PFSK-1 (cell line): ENCODE data around the gene ZFYVE1.

Source experiments
- FOXP2 ChIP-seq: optimal IDR thresholded peaks from 2 replicates; pipeline ENCODE3; 2011; ENCODE audit warnings: borderline replicate concordance, control low read depth, inconsistent platforms; ENCODE audit not compliant: insufficient read depth; ENCODE audit errors: extremely low read length, extremely low read depth
- POLR2AphosphoS5 ChIP-seq: IDR thresholded peaks from 2 replicates; pipeline ENCODE4 v1.6.1; 2012; ENCODE audit warnings: low read depth, mild to moderate bottlenecking, control low read depth, low read length, moderate library complexity
- REST ChIP-seq, 2 experiments: IDR thresholded peaks; 2 replicates each; pipeline versions ENCODE4 v1.6.1 to v1.8.0; 2011 to 2012; ENCODE audit warnings: low read depth in 2 of 2, low read length in 2 of 2, control low read depth in 1 of 2, inconsistent platforms in 1 of 2, mild to moderate bottlenecking in 1 of 2, moderate library complexity in 1 of 2; ENCODE audit not compliant: insufficient read depth in 1 of 2
- SIN3A ChIP-seq: IDR thresholded peaks from 2 replicates; pipeline ENCODE4 v1.6.1; 2012; ENCODE audit warnings: mild to moderate bottlenecking, low read length, moderate library complexity, borderline replicate concordance; ENCODE audit not compliant: insufficient read depth
- TAF1 ChIP-seq: IDR thresholded peaks from 2 replicates; pipeline ENCODE4 v1.6.1; 2012; ENCODE audit warnings: low read length, control low read depth, borderline replicate concordance; ENCODE audit not compliant: insufficient read depth

The ZFYVE1 gene

GRCh38 chr14:72926292-72927028 lies 100.4 kb downstream of the ZFYVE1 start, which contains the start of gene DCAF4:
TSS of gene DCAF4 (plus strand) at chr14:72926464. CDS start at chr14:72937979, 11,515 bp downstream.
- TF ChIP-seq SIN3A: peak; percentile 84; the same call in 1 of the 2 replicates
- TF ChIP-seq REST (IDR thresholded peaks at IDR 0.05; ENCODE audit: insufficient read depth in 1 of 2, low read depth in 2 of 2, low read length in 2 of 2): no peak
- TF ChIP-seq FOXP2: no peak

GRCh38 chr14:72925815-72926291 lies 101.1 kb downstream of the ZFYVE1 start:
- TF ChIP-seq FOXP2: no peak

- no peak for TF ChIP-seq FOXP2
- TF ChIP-seq SIN3A: no peak
- no peak for TF ChIP-seq TAF1
- no peak for TF ChIP-seq REST (IDR thresholded peaks at IDR 0.05; ENCODE audit: insufficient read depth in 1 of 2, low read depth in 2 of 2, low read length in 2 of 2)
- no peak for TF ChIP-seq POLR2AphosphoS5
Measured at GRCh38 chr14:72925171-72925759, 101.6 kb downstream of the ZFYVE1 start.

GRCh38 chr14:72924337-72924736 lies 102.6 kb downstream of the ZFYVE1 start:
- TF ChIP-seq REST (IDR thresholded peaks at IDR 0.05; ENCODE audit: insufficient read depth in 1 of 2, low read depth in 2 of 2, low read length in 2 of 2): no peak
- no peak for TF ChIP-seq TAF1
- TF ChIP-seq FOXP2: no peak
- TF ChIP-seq POLR2AphosphoS5: no peak
- no peak for TF ChIP-seq SIN3A

GRCh38 chr14:72921396-72921795 lies 105.5 kb downstream of the ZFYVE1 start:
- TF ChIP-seq TAF1 (no peak), FOXP2 (no peak), REST (IDR thresholded peaks at IDR 0.05; ENCODE audit: insufficient read depth in 1 of 2, low read depth in 2 of 2, low read length in 2 of 2) (no peak), SIN3A (no peak), POLR2AphosphoS5 (no peak)
